C4-2B (cell line): ENCODE measurements around the gene RNF144A.

Source experiments
- CTCF ChIP-seq: fragments of 450-650 bp; conservative IDR thresholded peaks from 2 replicates; pipeline ENCODE4 v1.5.1; 2017; ENCODE audit warnings: mild to moderate bottlenecking
- ZFX ChIP-seq: fragments of 450-650 bp; IDR thresholded peaks from 2 replicates; pipeline ENCODE4 v1.6.1; 2017

- TF ChIP-seq CTCF (no peak), ZFX (no peak)
These were observed 92.1 kb downstream of the RNF144A start for GRCh38 chr2:7009207-7009911.
